Natural killer cell treated with Interleukin-12 subunit alpha and Interleukin-12 subunit beta and Interleukin-15 and Interleukin-18, amount 100 ng/mL, for 72 hours (primary cell): ENCODE results near the gene DDX39B. TPM values are rescaled to one million over a fixed set of nuclear protein-coding genes. Genes with fewer than 3 reads are reported as not detected.
"Not testable (repeated sequence)": the region's sequence is repeated elsewhere in the genome, so short reads cannot be mapped to it uniquely, and the experiment has no call there.

ENCODE experiments used
- ATAC-seq, 2 donors: fragments of 150-1000 bp; cut with Tn5 transposase in 1 of 2; sonication (Bioruptor Pico), chemical (Tn5 transposase) in 1 of 2; 2 replicates each; pipeline ENCODE4 v1.10.0; 2021
- DNase-seq: peaks from one replicate; pipeline ENCODE4 v3.0.0; 2022; ENCODE audit warnings: low spot score
- H3K27ac Mint-ChIP-seq, 2 donors: 1 replicate in 1 of 2; 2 replicates in 1 of 2; pipeline ENCODE4 v1.8.0; 2022; ENCODE audit warnings: mixed read lengths in 2 of 2, mild to moderate bottlenecking in 1 of 2, moderate library complexity in 1 of 2
- H3K27me3 Mint-ChIP-seq, 2 donors: 1 replicate in 1 of 2; 2 replicates in 1 of 2; pipeline ENCODE4 v1.8.0; 2022; ENCODE audit warnings: mixed read lengths in 2 of 2
- H3K36me3 Mint-ChIP-seq: one replicate; pipeline ENCODE4 v1.8.0; 2022; ENCODE audit warnings: mixed read lengths
- H3K4me1 Mint-ChIP-seq, 2 donors: 1 replicate in 1 of 2; 2 replicates in 1 of 2; pipeline ENCODE4 v1.8.0; 2022; ENCODE audit warnings: low read depth in 2 of 2, mixed read lengths in 2 of 2, mild to moderate bottlenecking in 1 of 2
- H3K4me3 Mint-ChIP-seq: one replicate; pipeline ENCODE4 v1.8.0; 2022; ENCODE audit warnings: mixed read lengths
- H3K9me3 Mint-ChIP-seq: 2 replicates; pipeline ENCODE4 v1.8.0; 2022; ENCODE audit warnings: mixed read lengths
- total RNA-seq, 2 donors: library from RNA; stranded (reverse); gene quantifications; one replicate each; pipeline ENCODE4 v1.2.3, GENCODE V29; 2022

Gene DDX39B
- total RNA-seq, 2 donors from 2014 or later = 469 to 713 TPM

DNA sequence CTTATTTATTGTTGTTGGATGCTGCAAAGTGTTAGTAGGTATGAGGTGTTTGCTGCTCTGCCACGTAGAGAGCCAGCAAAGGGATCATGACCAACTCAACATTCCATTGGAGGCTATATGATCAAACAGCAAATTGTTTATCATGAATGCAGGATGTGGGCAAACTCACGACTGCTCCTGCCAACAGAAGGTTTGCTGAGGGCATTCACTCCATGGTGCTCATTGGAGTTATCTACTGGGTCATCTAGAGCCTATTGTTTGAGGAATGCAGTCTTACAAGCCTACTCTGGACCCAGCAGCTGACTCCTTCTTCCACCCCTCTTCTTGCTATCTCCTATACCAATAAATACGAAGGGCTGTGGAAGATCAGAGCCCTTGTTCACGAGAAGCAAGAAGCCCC is 31.8 kb downstream of the DDX39B start:
- Mint-ChIP-seq H3K27me3 (no peaks in the 10 kb centered on the region), H3K27ac (no peak overlapping the region), H3K4me3 (no peak overlapping the region), H3K4me1 (peaks cover 7 to 11% of the 10 kb centered on the region in 2 donors), H3K9me3 (no peaks in the 10 kb centered on the region), H3K36me3 (no peaks in the 10 kb centered on the region)
- ATAC-seq = no peak
- DNase-seq = no peak

DNA sequence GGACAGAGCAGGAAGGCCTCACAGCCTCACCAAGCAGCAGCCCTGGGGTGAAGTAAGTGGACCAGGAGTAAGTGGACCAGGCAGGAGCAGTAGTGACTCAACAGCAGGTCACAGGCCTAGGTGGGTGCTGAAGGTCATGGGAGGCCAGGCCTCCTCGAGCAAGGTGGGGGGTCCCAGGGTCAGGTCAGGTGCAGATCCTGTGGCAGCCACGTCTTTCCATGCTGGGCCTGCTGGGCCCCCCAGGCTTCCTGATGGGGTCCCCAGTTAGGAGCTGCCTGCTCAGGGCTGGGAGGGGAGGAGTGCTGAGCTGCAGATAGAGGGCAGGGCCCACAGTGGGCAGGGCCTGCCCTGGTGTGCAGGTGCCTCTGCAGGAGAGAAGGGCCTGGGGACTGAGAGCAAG is 32.8 kb downstream of the DDX39B start:
- peak in 1 of 2 donors; percentile 43 for ATAC-seq
- H3K27me3 Mint-ChIP-seq, H3K4me3 Mint-ChIP-seq, H3K36me3 Mint-ChIP-seq, DNase-seq, H3K9me3 Mint-ChIP-seq: not testable (repeated sequence)
- peak overlapping the region in 1 of 2 donors; percentile 28 for H3K27ac Mint-ChIP-seq
- peaks cover 7 to 12% of the 10 kb centered on the region in 2 donors for H3K4me1 Mint-ChIP-seq

DNA sequence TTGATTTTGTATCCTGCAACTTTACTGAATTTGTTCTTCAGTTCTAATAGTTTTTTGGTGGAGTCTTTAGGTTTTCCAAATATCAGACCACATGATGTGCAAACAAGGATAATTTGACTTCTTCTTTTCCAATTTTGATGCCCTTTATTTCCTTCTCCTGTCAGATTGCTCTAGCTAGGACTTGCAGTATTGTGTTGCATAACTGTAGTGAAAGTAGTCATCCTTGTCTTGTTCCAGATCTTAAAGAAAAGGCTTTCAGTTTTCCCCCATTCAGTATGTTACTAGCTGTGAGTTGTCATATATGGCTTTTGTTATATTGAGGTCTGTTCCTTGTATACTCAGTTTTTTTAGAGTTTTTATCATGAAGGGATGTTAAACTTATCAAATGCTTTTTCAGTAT is 39.2 kb downstream of the DDX39B start:
- Mint-ChIP-seq H3K27ac (peak overlapping the region in 1 of 2 donors; percentile 22), H3K36me3 (no peaks in the 10 kb centered on the region), H3K4me1 (peaks cover 47 to 51% of the 10 kb centered on the region in 2 donors), H3K27me3 (no peaks in the 10 kb centered on the region), H3K9me3 (no peaks in the 10 kb centered on the region), H3K4me3 (peak overlapping the region; percentile 26)
- ATAC-seq = no peak
- no peak for DNase-seq

DNA sequence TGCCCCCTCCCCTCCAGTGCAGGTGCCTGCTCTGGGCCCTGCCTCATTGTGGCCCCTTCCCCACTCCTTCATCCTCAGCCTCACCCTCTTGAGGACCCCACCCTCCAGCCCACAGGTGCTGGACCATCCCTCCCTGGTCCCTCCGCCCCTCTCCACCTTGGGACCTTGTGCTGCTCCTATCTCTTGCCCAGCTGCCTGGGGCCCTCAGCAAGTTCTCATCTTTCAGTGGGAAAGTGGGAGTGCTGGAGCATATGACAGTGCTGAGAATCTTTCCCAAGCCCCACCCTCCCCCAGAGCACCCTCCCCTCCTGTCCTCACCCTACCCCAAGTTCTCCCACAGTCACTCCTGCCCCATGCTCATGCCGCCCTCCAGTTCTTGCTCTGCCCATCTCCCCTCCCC is 42.2 kb downstream of the DDX39B start:
- Mint-ChIP-seq H3K4me1 (peaks cover 60 to 62% of the 10 kb centered on the region in 2 donors), H3K4me3 (peak overlapping the region; percentile 78), H3K27ac (peak overlapping the region in 1 of 2 donors; percentile 91)
- not testable (repeated sequence) for DNase-seq, H3K27me3 Mint-ChIP-seq, ATAC-seq, H3K36me3 Mint-ChIP-seq, H3K9me3 Mint-ChIP-seq

DNA sequence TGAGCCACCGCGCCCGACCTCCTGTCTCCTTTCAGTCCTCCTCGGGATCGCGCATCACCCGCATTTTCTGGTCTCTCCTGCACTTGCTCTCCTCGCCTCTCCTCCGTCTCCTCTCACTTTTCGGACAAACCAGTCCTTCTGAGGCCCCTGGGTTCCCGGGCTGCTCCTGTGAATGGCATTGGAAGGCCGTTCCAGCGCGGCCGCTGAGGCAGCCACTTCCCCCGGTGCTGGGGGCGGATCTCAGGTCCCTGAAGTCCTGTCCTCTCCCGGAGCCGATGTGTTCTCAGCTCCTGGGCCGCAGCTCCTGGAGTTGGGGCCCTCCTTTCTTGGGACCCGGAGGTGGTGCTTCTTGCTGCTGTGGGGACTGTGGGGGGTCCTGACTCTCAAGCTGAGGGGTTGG is 43.1 kb downstream of the DDX39B start:
- DNase-seq = no peak
- Mint-ChIP-seq H3K27ac (peak overlapping the region; percentile 76 to 91), H3K4me1 (peaks cover 59 to 64% of the 10 kb centered on the region in 2 donors), H3K36me3 (no peaks in the 10 kb centered on the region), H3K4me3 (peak overlapping the region; percentile 78), H3K27me3 (no peaks in the 10 kb centered on the region), H3K9me3 (no peaks in the 10 kb centered on the region)
- no peak for ATAC-seq

DNA sequence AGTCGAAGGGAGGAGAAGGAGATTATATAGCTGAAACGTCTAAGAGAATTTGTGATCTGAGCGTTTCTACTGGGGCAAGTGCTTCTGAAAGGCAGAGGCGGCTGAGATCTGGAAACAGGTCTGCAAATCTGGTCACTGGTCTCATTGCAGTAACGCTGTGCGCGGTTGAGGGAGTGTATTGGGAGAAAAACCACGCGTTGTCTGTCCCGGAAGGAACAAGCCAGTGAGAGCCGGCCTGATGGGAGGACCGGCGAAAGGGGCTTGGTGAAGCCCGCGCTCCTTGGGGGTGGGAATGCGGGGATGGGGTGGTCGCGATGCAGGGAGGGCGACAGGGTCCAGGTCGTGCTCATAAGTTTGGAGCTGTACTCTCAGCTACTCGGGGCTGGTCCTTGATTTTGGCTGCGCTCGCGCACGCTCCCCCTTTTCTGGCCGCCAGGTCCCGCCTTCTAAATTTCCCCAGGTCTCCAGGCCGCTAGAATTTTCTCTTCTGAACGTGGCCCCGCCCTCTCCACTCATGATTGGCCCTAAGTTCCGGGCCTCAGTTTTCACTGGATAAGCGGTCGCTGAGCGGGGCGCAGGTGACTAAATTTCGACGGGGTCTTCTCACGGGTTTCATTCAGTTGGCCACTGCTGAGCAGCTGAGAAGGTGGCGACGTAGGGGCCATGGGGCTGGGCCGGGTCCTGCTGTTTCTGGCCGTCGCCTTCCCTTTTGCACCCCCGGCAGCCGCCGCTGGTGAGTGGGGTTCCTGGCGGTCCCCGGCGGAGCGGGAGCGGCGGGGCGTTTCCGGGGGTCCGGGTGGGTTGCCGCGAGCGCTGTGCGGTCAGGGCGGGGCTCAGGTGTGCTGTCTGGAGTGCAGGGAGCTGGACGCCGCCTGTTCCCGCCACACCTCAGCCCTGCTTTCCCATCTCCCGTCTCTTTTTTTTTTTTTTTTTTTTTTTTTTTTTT is 44.0 kb downstream of the DDX39B start, which contains the start of gene MICB:
Gene MICB (plus strand): TSS at position 615 of the 946 bp plus-strand sequence. CDS start 49 bp downstream, at position 664.
- DNase-seq = peak; percentile 85
- Mint-ChIP-seq H3K9me3 (no peaks in the 10 kb centered on the region), H3K4me1 (peaks cover 60 to 68% of the 10 kb centered on the region in 2 donors), H3K27ac (peak within 1 kb of the TSS; percentile 76 to 91), H3K36me3 (no peaks in the 10 kb centered on the region), H3K27me3 (no peaks in the 10 kb centered on the region), H3K4me3 (peak within 1 kb of the TSS; percentile 78)
- ATAC-seq = peak; percentile 80 to 89

DNA sequence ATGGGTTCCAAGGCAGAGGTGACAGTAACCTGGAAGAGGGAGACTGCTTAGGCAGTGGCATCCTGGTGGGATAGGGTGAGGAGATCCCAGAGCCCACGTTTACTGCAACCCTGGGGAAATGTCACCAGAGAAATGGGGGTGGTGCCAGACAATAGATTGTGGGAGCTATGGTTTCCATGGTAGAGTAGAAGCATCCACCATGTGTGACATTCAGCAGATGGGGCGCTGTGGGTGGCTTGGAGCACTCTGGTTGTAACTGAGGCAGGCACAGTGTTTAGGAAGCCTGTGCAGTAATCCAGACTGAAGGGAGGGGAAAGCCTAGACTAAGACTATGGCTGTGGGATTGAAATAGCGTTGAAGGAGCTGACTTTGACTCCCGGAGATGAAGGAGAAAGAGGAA is 45.0 kb downstream of the DDX39B start:
- not testable (repeated sequence) for H3K36me3 Mint-ChIP-seq, ATAC-seq, H3K9me3 Mint-ChIP-seq, H3K27me3 Mint-ChIP-seq, DNase-seq
- peaks cover 58 to 65% of the 10 kb centered on the region in 2 donors for H3K4me1 Mint-ChIP-seq
- peak overlapping the region; percentile 78 for H3K4me3 Mint-ChIP-seq
- peak overlapping the region; percentile 76 to 86 for H3K27ac Mint-ChIP-seq

DNA sequence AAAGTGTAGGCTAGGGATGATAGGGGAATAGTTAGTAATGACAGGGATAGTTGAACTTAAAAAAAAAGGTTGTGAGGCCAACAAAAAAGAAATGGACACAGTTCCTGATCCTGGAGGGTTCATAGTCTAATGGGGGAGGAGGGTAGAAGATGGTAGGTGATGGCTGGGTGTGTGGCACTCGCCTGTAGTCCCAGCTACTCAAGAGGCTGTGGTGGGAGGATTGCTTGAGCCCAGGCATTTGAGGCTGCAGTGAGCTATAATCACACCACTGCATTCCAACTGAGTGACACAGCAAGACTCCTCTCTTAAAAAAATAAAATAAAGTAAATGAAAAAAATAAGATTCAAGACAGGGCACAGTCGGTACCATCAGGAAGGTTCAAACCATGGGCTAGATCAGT is 46.2 kb downstream of the DDX39B start:
- Mint-ChIP-seq H3K4me3 (peak overlapping the region; percentile 78), H3K4me1 (peaks cover 49 to 58% of the 10 kb centered on the region in 2 donors), H3K27me3 (no peaks in the 10 kb centered on the region), H3K36me3 (no peaks in the 10 kb centered on the region), H3K27ac (peak overlapping the region; percentile 17 to 52), H3K9me3 (no peaks in the 10 kb centered on the region)
- DNase-seq (no peak), ATAC-seq (no peak)

DNA sequence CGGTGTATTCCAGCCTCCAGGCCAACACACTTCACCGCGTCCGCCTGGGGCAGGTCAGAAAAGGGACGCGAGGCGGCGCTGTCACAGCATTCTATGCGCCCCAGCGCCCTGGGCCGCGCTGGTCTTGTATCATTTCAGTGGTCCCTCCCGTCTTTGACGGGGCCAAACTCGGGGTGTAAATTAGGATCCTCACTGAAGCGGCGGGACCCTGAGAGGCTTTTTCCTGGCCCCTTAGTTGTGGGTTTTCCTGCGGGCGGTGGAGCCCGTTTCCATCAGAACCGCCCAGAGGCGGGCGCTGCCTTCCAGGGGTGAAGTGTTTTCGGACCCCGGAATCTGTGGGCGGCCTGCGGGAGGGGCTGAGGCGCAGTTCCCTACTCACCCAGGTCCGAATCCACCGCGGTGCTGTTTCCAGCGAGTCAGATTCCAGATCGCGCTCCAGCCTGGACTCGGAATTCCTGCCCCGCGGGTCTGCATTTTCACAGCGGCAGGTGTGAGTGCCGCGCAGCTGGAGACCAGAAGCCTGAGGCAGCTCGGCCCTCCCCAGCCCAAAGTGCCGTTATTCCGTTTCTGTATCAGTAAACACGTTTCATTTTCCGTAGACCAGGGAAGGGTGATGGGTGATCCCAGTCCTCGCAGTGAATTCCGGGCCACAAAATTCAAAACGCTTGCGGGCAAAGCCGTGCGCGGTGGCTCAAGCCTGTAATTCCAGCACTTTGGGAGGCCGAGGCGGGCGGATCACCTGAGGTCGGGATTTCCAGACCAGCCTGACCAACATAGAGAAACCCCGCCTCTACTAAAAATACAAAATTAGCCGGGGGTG is 47.7 kb downstream of the DDX39B start:
- DNase-seq (peak; percentile 87), ATAC-seq (peak; percentile 78)
- peak overlapping the region; percentile 78 for H3K4me3 Mint-ChIP-seq
- no peaks in the 10 kb centered on the region for H3K36me3 Mint-ChIP-seq
- H3K27me3 Mint-ChIP-seq = no peaks in the 10 kb centered on the region
- peaks cover 42 to 50% of the 10 kb centered on the region in 2 donors for H3K4me1 Mint-ChIP-seq
- no peaks in the 10 kb centered on the region for H3K9me3 Mint-ChIP-seq
- peak overlapping the region; percentile 17 to 52 for H3K27ac Mint-ChIP-seq

DNA sequence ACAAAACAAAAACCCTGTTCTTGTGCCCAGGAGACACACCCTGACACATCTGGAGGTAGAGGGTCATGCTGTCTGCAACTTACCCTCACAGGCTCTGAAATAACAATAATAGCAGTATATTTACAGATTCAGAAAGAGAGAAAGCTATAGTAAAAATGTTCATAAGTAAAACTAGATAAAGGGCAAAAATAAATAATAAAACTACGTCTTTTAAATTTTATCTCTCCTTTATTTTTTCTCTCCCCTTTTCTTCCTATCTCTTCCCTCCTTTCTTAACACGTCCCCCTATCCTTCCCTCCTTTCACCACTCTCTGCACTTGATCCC is 48.3 kb downstream of the DDX39B start:
- not testable (repeated sequence) for ATAC-seq, H3K9me3 Mint-ChIP-seq, DNase-seq, H3K36me3 Mint-ChIP-seq, H3K27me3 Mint-ChIP-seq
- Mint-ChIP-seq H3K4me1 (peaks cover 37 to 44% of the 10 kb centered on the region in 2 donors), H3K27ac (peak overlapping the region; percentile 17 to 52), H3K4me3 (peak overlapping the region; percentile 78)

DNA sequence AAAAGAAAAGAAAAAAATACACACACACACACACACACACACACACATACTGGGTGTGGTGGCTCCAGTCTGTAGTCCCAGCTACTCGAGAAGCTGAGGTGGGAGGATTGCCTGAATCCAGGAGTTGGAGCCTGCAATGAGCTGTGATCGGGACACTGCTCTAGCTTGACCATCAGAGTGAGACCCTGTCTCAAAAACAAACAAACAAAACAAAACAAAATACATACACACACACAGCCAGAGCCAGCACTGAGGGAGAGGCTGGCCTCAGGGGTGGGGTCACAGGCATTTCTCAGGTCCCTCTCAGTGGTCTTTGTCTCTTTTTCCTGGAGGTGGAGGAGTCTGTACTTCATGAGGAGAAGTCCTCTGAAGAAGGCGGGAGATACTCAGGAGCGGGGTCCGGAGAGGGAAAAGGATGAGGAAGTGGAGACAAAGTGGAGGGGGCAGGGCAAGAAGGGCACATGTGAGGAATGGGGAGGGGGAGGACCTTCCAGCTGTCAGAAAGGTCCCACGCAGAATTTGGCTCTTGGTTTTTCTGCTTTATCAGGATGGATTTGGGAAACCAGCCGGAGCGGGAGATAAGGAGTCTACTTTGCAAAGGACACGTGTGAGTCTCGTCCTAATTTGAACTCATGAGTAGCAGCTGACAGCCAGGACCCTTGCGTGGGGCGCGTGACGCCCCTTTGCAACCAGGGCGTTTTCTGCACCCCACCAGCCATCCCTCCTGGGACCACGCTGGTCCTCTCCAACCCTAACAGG is 51.5 kb downstream of the DDX39B start:
- Mint-ChIP-seq H3K27ac (no peak overlapping the region), H3K27me3 (no peaks in the 10 kb centered on the region), H3K4me3 (no peak overlapping the region), H3K36me3 (no peaks in the 10 kb centered on the region), H3K4me1 (peaks cover 18 to 19% of the 10 kb centered on the region in 2 donors), H3K9me3 (no peaks in the 10 kb centered on the region)
- DNase-seq = no peak
- no peak for ATAC-seq

DNA sequence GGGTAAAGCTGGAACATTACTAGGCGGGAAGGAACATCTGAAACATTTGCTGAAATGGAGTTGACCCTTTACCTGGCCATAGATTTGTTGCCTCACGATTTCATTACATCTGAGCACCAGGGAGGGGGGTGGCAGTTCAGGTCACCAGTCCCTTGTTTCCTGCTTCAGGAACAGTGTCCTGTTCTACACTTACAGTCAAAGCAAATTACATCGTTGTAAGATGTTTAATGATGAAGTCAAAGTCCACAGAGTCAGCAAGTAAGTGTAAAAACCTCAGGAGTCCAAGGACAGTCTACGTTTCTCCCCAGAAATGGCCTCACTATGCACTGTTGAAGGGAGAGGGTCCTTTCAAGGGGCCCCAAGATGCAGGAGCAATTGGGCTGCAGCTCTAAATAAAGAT is 52.7 kb downstream of the DDX39B start:
- no peak for ATAC-seq

DNA sequence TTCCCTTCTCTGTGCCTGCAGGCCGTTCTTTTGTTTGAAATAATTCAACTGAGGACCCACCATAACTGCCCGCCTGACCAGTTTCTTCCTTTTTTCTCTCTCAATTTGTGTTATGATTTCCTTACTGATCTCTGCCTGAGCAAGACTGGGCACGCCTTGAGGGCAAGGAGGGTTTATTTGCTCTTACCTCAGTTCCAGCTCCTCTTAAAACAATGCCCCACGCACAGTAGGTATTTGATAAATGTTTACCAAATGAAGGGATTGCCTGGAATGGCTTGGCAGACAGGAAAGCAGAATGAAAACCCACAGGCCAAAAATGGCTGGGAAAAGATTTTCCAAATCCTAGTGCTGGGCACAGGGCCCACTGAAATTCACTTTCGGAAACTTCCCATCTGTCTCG is 54.1 kb downstream of the DDX39B start:
- not testable (repeated sequence) for H3K27ac Mint-ChIP-seq, H3K4me3 Mint-ChIP-seq, H3K9me3 Mint-ChIP-seq, H3K36me3 Mint-ChIP-seq, H3K27me3 Mint-ChIP-seq, DNase-seq, ATAC-seq
- H3K4me1 Mint-ChIP-seq = peaks cover 11 to 12% of the 10 kb centered on the region in 2 donors

More for the DNA sequence above, 52.7 kb downstream of the DDX39B start:
- Mint-ChIP-seq H3K4me3 (no peak overlapping the region), H3K36me3 (no peaks in the 10 kb centered on the region), H3K27me3 (no peaks in the 10 kb centered on the region), H3K27ac (no peak overlapping the region), H3K9me3 (no peaks in the 10 kb centered on the region), H3K4me1 (peaks cover 16 to 17% of the 10 kb centered on the region in 2 donors)
- no peak for DNase-seq
